ENCODE measurements around the gene FBXO7.
"Not testable (repeated sequence)": the region's sequence is repeated elsewhere in the genome, so short reads cannot be mapped to it uniquely, and the experiment has no call there.

The FBXO7 gene

DNA sequence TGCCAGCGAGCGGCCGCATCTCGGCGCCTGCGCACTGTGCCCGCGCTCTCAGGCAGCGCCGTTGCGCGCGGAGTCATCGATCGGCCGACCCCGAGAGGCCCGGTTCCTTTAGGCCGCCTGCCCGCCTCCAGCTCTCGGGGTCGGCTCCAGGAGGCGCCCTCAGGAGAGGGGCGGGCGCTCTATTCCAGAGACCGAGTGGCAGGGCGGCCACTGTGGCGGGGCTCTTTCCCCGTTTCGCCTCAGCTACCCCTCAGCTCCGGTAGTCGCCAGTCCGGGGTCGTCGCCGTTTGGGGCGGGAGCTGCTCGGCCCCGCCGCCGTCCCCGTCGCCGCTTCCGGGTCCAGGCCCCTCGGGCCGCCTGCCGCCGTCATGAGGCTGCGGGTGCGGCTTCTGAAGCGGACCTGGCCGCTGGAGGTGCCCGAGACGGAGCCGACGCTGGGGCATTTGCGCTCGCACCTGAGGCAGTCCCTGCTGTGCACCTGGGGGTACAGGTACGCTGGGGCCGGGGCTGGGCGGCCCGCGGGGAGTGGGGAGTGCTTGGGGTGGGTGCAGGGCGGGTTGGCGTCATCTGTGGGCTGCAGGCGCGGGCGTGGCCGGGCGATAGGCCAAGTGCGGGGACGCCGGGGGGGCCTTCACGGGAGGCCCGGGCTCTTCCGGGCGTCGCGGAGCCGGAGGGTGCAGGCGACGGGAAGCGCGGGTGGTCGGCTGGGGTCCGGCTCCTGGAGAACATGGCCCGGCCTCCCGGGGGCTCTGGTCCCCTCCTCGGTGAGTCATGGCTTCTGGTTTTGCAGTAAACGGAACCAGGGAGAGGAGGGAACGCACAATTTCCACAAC, at the start of gene FBXO7:
Gene FBXO7 (plus strand): TSS at position 177 of the 833 bp plus-strand sequence. CDS start 192 bp downstream, at position 369.
- peak; percentile 89 for DNase-seq

DNA sequence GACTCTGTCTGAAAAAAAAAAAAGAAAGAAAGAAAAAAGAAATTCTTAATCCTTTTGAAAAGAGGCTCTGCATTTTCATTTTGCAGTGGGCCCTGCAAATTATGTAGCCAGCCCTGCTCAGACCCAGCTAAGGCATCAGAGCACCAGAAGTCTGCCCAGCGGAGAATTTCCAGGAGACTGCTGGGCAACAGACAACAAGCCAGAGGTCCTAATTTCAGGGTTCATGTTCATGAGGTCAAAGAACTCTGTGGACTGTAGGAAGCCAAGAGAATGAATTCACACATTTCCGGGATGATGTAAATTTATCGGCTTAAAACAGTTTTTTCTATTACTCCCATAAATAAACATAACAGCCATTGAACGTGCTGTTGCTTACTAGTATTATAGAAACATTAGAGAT, 47.7 kb upstream of the FBXO7 start:
- DNase-seq, result no peak

DNA sequence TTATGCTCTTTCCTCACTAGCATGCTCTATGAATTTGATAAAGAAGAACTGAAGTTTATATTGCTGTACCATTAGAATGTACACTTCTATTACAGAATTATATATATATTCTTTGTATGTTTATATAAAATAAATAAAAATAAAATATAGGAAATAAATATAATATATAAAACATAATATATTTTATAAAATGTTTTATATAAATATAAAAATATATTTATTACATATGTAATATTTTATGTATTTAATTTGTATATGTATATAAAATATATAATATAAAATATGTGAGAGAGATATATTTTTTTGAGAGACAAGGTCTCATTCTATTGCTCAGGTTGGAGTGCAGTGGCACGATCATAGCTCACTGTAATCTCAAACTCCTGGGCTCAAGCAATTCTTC, 44.3 kb upstream of the FBXO7 start:
- no peak for DNase-seq

DNA sequence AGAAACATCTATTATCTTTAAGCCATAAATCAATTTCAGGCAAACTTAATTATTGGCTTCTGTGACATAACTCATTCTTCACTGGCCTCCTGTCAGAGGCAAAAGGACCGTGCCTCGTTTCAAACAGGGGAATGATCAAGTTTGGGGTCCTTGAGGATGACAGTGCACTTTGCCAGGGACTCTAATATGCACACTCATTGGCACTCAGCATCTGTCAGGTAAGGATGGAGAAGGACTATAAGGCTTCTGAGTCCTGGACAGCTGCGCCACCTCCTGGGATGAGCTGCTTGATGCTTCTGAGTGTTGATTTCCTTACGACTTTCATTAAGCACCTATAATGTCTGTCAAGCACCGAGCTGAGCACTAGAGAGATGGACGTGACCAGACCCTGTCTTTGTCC, 30.5 kb upstream of the FBXO7 start:
- peak; percentile 6 for DNase-seq

DNA sequence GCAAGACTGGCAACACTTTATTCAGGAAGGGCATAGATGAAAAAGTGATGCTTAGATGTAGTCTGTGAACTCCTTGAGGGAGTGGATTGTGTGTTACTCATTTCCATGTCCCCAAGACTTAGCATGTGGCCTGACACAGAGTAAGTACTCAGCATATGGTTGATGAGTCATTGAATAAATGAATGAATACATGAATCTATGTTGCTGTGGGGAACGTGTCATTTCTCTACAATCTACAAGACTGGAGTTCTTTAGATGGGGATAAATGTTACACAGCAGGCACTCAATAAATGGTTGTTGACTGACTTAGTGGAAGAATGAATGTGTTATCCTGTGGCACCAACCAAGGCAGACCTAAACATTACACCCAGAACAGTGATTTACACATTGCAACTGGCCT, 28.3 kb upstream of the FBXO7 start:
- DNase-seq, result no peak

DNA sequence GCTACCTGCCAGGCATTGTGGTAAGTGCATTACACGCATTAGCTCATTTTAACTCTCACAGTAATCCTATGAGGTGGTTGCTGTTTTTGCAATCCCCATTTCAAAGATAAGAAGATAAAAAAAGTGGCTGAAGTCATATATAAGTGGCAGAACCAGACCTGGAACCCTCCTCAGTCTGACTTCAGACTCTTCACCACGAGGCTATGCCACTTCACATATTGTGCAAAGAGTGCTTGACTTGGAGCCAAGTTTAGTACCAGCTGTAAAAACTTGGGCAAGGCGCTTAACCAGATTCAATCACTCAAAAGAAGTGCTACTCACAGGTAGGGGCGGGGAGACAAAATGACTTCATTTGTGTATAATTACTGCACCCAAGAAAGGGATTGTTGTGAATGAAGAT, 25.6 kb upstream of the FBXO7 start:
- DNase-seq, result no peak

DNA sequence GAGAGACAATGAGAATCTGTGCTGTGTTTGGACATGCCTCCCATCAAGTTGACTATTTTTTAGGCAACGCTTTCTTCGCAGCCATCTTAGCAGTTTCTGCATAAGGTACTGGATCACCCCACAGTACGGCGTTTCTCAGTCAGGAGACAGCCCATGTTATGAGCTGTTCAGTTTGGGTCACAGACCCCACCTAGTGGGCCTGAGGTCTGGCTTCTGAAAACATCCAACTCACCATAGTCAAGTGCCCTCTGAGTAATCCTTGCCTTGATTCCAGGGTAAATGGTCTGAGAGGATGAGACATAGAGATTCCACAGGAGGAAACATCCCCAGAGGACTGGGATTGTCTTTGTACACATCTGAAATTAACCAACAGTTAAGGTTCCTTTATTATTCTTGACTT, 17.6 kb upstream of the FBXO7 start:
- DNase-seq, result no peak

DNA sequence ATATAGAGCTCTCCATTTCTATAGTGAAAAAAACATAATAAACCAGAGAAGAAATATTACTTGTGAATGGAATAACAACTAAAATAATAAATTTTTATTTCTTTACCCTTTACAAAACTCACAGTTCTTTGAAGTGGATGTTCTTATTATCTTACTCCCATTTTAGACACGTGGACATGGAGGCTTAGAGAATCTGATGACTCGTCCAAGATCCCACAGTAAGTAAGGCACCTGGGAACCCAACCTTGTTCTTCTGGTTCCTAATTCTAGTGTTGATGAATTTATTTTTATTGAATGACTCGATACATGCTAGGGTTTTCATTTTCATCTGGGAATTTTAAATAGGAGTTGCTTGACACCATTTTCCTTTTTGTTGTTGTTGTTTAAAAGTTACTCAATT, 12.2 kb upstream of the FBXO7 start:
- DNase-seq, result no peak

DNA sequence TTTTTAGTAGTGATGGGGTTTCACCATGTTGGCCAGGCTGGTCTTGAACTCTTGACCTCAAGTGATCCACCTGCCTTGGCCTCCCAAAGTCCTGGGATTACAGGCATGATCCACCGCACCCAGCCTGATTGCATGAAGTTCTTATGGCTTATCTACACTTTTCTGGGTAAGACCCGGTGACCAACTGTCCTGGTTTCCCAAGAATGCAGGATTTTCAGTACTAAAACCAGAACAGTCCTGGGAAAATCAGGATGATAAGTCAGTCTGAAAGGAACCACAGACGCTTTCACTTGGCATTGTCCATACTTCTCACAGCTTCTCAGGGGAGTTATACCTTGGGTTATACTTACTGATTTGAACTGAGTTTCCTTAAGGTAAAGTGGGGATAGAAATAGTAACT, 8.9 kb upstream of the FBXO7 start:
- DNase-seq, result no peak

DNA sequence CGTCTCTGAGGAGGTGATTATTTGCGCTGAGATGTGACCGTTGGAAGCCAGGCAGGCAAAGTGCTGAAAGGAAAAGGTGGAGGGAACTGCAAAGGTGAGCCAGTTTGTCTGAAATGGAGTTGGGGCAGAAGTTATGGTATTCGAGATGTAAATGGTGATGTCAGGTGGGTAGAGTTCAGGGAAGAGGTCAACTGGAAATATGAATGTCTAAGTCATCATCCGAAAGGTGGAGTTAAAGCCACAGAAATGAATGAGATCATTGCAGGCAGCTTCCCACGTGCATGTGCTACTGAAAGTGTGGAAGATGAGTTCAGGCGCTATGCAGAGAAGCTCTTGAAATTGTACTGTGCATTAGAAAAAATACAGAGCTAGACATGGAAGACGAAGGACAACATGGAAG, 8.1 kb upstream of the FBXO7 start:
- DNase-seq, result no peak

DNA sequence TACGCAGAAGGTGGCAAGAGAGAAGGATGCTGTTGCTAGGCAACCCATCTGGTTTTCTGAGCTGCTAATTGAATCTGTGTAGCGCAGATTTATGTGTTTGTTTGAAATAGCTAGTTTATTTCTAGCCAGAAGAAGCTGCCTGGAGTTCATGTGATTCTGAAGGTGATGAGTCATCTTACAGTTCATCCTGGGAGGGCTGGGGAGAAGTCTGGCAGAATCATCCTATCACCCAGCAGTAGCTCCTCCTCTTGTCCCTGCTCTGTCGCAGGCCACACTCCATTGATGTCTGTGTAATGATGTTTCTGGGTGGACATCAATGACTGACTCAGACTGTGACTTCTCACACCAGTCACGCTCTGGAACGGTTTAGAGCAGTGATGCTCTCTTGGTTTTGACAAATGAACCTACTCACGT, 4.8 kb upstream of the FBXO7 start:
- peak; percentile 10 for DNase-seq

DNA sequence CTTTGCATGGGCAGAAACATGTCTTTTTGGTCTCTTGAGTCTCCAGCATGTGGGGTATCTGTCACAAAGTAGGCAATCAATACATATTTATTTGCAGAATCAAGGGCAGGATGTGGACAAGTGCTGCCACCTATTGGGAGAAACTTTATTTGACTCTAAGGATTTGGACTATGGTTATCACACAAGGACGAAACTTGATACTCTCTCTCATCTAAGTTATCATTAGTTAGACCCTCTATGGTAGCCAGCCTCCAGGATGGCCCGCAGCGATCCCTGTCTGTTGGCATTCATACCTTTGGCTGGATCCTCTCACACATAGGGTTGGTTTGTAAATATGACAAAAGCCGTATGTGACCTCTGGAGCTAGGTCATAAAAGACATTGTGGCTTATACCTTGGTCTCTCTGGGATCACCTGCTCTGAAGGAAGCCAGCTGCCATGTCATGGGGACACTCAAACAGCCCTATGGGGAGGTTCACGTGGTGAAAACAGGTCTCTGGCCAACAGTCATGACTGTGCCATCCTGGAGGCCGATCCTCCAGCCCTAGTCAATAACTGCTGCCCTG, 1.1 kb upstream of the FBXO7 start:
- DNase-seq, result peak; percentile 82

DNA sequence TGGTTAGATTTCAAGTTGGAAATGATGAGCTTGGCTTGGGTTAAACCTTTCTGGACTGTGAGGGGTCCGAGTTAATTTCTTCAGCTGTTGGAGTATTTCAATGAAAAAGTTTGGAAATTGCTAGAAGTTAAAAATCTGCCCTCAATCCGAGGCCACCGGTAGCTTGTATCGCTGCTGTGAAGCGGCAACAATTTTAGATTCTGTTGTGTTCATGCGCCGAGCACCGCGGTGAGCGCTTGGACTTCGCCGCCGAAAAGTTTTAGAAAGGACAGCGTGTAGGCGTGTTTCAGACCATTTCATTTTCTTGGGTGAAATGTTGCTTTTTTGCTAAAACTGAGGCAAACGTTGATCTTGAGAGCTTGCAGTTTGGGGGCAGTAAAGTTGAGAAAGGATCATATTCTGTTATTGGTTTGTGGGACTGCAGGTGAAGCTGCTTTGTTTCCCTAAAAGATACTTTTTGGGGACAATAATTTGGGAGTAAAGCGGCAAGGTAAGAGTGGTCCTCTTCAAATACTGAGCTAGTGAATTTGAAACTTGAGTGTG, 928 bp downstream of the FBXO7 start:
- DNase-seq, result no peak

DNA sequence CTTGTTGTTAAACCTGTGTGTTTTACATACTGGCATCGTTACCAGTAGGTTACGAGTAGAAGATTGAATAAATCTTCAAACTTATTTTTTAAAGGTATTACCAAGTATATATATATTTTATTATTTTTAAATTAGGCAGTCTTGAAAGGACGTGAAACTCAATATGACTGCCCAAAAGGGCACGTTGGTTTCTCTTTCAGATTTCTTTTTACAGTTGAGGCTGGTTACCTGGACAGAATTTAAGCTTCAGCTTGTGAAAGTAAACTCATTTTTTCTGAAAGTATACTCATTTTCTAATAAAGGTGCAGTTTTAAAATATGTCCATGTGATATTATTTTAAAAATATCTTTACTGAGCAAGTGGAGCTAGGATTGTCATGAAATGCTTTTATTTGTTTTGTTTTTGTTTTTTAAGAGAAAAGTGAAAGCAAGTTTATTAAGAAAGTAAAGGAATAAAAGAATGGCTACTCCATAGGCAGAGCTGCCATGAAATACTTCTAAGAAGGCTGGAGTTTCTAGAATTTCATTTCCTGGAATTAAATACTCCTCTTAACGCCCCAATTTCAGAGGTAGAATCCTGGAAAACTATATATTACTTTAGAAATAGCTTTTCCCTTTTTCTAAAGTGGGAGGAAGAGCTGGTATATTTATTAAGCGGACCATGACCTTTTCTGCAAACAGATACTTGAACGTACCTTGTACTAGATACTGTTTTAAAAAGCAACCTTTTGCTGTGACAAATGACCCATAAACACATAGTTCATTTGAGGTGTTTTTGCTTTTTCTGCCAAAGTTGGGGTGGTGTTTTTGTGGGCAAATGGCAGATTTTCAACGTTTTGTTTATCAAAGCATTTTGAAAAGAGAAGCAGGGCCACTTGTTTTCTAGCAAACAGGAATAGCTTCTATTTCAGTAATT, 1.9 kb downstream of the FBXO7 start:
- peak; percentile 19 for DNase-seq

DNA sequence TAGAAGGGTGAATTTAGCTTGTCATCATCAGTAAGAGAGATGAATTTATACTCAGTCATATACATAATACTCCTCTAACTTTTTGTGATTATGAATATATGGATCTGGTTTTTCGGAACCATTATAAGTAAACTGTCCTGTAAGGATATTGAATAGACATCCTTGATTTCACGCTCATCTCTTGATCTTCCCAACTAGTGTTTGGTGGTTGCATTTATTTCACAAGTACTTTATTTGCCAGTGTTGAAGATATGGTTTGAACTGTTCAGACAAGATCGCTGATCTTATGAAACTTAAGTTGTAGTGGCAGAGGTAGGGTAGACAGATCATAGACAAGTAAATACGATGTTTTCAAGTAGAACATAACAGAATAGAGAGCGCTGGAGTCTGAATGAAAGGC, 3.0 kb downstream of the FBXO7 start:
- DNase-seq, result no peak

DNA sequence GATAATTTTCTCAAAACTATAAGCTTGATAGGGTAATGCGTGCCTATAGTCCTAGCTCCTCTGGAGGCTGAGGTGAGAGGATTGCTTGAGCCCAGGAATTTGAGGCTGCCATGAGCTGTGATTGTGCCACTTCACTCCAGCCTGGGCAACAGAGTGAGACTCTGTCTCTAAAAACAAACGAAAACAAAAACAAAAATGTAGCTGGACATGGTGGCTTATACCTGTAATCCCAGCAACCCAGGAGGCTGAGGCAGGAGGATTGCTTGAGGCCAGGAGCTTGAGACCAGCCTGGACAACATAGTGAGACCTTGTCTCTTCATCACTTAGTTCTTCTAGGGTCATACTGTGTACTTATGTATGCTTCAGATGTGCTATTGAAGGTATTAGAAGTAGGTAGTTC, 3.9 kb downstream of the FBXO7 start:
- not testable (repeated sequence) for DNase-seq

DNA sequence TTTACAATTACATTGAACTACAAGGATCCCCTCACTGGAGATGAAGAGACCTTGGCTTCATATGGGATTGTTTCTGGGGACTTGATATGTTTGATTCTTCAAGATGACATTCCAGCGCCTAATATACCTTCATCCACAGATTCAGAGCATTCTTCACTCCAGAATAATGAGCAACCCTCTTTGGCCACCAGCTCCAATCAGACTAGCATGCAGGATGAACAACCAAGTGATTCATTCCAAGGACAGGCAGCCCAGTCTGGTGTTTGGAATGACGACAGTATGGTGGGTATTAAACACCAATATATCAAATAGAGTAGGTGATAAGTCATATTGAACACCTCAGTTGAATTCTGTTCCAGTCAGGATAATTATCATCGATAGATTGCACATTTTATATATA, 4.4 kb downstream of the FBXO7 start:
- no peak for DNase-seq

DNA sequence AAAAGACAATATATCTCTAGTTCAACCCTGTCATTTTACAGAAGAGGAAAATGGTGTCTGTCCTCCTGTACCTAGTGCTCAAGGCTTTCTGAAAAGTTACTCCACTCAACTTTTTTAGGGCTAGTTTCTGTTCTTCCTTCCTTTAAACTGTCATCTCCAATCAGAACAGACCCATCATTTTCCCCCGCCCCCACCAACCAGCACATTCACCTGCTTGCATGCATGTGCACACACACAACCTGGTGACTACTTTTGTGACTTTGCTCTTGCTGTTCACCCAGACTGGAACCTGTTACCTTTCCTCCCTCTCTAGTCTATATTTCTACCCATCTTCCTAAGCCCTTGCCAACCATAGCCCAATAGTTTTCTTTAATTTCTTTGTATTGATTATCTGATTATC, 5.6 kb downstream of the FBXO7 start:
- DNase-seq, result no peak

DNA sequence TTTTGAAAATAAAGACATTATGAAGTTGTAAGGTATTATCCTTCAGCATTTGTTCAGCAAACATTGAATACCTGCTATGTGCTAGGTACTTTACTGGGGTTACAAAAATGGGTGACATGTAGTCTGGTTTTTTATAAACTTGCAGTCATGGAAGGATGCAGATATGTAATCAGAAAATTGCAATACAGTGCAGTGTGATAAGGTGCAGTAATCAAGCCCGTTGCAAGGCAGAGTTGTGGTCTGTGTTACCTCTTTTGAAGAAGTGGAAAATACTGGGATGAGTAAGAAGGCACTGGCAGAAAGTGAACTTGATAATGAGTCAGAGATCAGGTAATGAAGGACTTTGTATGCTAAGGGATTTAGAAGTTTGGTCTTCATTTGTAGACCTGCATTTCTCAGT, 8.1 kb downstream of the FBXO7 start:
- DNase-seq, result peak; percentile 75

DNA sequence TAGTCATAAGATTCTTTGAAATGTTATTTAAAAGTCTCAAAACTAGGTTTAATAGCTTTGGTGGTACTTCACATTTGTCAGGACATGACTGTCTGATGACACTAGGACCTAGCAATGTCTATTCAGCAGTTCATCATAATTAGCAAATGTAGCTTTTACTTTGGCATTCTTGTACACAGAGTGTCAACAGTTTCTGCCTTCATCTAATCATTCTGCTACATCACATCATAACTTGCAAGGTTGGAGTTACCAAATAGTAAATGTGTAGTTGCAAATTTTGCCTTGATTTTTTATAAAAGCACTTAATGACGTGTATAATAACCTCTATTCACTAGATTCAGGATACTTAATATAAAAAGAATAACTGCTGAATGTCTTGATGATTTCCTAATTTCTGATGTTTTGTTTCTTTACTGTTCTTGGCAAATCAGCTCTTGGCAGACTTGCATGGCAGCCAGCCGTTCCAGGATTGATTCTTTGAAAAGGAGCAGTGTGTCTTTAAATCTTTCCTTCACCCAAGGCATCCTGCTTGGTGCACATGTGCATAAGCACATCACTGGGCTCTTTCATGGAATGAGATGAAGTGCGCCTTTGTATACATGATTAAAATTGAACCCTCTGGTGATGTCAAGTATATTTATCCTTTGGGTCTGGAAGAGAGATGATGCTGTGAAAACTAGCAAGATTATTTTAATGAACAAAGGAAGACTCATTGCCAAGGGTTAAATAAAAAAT, 12.2 kb downstream of the FBXO7 start:
- no peak for DNase-seq

DNA sequence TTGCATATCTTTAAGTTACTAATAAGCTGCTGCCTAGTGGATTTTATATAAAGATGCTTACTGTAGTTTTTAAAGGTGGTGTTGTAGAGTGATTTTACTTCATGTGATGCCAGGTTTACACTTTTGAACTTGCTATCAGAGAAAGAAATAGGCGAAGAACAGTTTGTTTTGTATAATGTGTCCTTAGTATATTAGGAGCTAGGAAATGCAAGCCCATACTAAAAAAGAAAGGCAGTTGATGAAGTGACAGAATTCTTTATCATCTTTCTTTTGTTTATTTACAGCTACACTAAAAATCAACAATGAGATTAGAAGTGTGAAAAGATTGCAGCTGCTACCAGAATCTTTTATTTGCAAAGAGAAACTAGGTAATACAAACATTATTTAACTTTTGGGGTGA, 12.8 kb downstream of the FBXO7 start:
- no peak for DNase-seq

DNA sequence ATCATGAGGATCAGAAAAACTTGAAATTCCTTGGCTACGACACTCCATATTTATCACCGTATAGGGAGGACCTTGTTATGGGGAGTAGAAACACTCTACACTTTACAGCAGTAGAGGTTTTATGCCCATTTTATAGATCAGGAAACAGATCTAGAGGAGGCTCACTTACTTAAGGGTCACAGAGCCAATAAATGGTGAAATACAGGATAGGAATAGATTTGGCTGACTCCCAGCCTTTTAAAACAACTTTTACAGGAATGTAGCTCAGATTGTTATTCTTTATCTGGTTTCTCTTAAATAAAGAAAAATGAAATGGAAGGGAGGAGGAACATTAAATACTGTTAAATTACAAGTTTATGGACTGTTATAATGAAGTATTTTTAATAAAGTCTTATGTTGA, 14.8 kb downstream of the FBXO7 start:
- DNase-seq, result no peak

DNA sequence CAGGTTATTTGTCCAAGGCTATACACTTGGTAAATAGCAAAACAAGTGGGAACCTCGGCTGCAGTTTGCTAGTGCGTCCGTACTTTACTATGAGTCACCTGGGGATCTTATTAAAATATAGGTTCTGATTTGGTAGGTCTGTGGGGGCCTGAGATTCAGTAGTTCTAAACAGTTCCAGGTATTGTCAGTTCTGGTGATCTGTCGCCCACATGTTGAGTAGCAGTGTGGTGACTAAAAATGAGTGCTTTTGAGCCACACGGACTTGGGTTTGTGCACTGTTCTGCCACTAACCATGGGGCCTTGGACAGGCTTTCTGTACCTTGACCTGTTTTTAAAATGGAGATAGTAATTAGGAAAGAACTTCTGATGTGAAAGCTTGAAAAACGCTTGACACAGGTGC, 15.7 kb downstream of the FBXO7 start:
- no peak for DNase-seq
